ENCODE data around the gene FRRS1L.
"Not testable (repeated sequence)": the region's sequence is repeated elsewhere in the genome, so short reads cannot be mapped to it uniquely, and the experiment has no call there.

Gene FRRS1L

DNA sequence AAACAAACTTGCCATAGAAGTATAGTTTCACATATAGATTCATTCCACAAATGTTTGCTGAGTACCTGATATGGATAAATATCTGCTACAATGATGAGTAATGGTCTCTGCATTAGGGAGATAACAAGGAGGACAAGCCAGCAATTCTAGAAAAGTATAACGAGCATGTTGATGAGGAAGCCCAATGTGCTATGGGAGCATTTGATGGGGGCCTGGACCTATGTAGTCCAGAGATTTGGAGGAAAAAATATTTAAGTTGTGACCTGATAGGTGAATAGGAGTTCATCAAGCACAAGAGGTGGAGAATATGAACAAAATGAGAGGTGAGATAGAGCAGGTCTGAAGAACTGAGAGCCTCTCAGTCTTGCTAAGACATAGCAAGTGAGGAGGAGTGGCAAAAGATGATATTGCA, 32.9 kb downstream of the FRRS1L start:
- no peak overlapping the region for H3K4me3 ChIP-seq (ENCODE audit: low read length)
- H3K27ac ChIP-seq (ENCODE audit: low read length) = no peak overlapping the region
- WGBS (ENCODE audit: insufficient coverage, insufficient read length) = no CpG with 5 or more reads among the region's 1 CpG
- no peaks in the 10 kb centered on the region for H3K9me3 ChIP-seq (ENCODE audit: control insufficient read depth, insufficient read depth, low read length)
- H3K4me1 ChIP-seq (ENCODE audit: control insufficient read depth, insufficient read depth, low read length) = no peaks in the 10 kb centered on the region
- H3K27me3 ChIP-seq (ENCODE audit: control insufficient read depth, insufficient read depth, low read length) = no peaks in the 10 kb centered on the region
- H3K36me3 ChIP-seq (ENCODE audit: control insufficient read depth, insufficient read depth, low read length) = no peaks in the 10 kb centered on the region
- no peak for DNase-seq (ENCODE audit: low read depth, low spot score)

DNA sequence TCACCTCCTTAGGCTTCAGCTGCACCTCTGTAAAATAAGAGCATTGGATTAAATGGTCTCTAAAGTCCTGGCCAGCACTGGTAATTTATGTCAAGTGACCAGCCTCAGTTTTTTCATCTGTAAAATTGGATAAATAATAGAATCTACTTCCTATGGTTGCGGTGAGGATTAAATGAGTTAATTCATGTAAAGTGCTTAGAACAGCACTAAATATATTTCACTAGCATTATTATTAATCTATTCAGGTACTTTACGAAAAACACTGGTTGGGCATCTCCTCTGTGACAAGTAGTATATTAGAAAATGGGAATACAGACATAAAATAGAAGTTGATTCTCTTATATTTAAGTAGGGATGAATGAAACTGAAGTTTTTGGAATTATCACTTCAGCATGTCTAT, 33.5 kb downstream of the FRRS1L start:
- no CpG with 5 or more reads among the region's 2 CpGs for WGBS (ENCODE audit: insufficient coverage, insufficient read length)
- no peaks in the 10 kb centered on the region for H3K4me1 ChIP-seq (ENCODE audit: control insufficient read depth, insufficient read depth, low read length)
- no peaks in the 10 kb centered on the region for H3K9me3 ChIP-seq (ENCODE audit: control insufficient read depth, insufficient read depth, low read length)
- H3K36me3 ChIP-seq (ENCODE audit: control insufficient read depth, insufficient read depth, low read length) = no peaks in the 10 kb centered on the region
- H3K27ac ChIP-seq (ENCODE audit: low read length) = no peak overlapping the region
- H3K27me3 ChIP-seq (ENCODE audit: control insufficient read depth, insufficient read depth, low read length) = no peaks in the 10 kb centered on the region
- no peak overlapping the region for H3K4me3 ChIP-seq (ENCODE audit: low read length)
- no peak for DNase-seq (ENCODE audit: low read depth, low spot score)

DNA sequence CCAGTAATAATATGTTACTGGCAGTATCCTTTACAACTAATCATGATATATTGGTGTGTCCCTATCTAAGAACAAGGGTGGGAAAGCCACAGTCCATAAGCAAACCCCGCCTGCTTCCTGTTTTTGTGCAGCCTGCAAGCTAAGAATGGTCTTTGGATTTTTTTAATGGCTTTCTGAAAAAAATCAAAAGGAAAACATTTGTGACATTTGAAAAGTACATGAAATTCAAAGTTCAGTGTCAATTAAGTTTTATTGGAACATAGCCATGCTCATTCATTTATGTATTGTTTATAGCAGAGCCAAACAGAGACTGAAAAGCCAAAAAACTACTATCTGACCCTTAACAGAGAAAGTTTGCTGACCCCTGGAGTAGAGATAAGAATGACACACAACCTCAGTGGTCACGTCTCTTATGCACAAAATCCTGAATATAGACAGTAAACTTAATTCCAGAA, 34.5 kb downstream of the FRRS1L start:
- no peak overlapping the region for H3K27ac ChIP-seq (ENCODE audit: low read length)
- no CpG with 5 or more reads among the region's 2 CpGs for WGBS (ENCODE audit: insufficient coverage, insufficient read length)
- H3K36me3 ChIP-seq (ENCODE audit: control insufficient read depth, insufficient read depth, low read length) = no peaks in the 10 kb centered on the region

DNA sequence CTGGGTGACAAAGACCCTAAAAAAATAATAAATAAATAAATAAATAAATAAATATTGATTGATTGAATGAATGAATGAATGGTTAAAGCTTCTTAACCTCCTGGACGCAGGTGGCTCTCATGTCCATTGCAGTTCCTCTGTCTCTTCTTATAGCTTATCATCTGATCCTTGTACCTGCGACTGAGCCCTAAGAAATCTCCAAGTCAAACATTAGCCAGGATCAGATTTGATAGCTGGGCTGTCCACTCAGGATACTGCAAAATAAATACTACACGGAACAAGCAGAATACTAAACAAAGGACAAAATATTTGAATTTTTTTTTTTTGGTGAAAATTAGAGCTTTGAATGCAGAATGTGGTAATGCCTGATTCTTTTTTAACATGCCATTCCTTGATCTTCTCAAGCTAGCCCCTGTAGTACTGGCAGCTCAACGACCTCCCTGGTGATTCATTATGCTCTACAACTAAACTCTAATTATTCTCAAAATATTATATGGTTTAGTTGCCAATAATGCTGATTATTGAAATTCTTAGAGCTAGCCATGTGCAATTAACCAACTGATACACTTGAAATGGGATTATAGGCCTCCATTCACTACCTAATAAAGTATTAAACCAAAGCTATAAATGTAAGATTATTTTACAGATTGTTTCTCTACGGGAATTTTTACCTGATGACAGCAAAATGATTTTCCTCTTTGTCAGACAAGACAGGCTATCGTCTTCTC, 37.4 kb downstream of the FRRS1L start:
- H3K27me3 ChIP-seq (ENCODE audit: control insufficient read depth, insufficient read depth, low read length) = no peaks in the 10 kb centered on the region
- no peak overlapping the region for H3K4me3 ChIP-seq (ENCODE audit: low read length)
- H3K4me1 ChIP-seq (ENCODE audit: control insufficient read depth, insufficient read depth, low read length) = no peaks in the 10 kb centered on the region
- H3K36me3 ChIP-seq (ENCODE audit: control insufficient read depth, insufficient read depth, low read length) = no peaks in the 10 kb centered on the region
- WGBS (ENCODE audit: insufficient coverage, insufficient read length) = no CpG with 5 or more reads among the region's 6 CpGs
- H3K27ac ChIP-seq (ENCODE audit: low read length) = no peak overlapping the region
- DNase-seq (ENCODE audit: low read depth, low spot score) = no peak
- no peaks in the 10 kb centered on the region for H3K9me3 ChIP-seq (ENCODE audit: control insufficient read depth, insufficient read depth, low read length)

More for the DNA sequence above, 34.5 kb downstream of the FRRS1L start:
- Histone ChIP-seq H3K27me3 (ENCODE audit: control insufficient read depth, insufficient read depth, low read length) (no peaks in the 10 kb centered on the region), H3K4me3 (ENCODE audit: low read length) (no peak overlapping the region), H3K4me1 (ENCODE audit: control insufficient read depth, insufficient read depth, low read length) (no peaks in the 10 kb centered on the region), H3K9me3 (ENCODE audit: control insufficient read depth, insufficient read depth, low read length) (no peaks in the 10 kb centered on the region)
- DNase-seq (ENCODE audit: low read depth, low spot score) = no peak

DNA sequence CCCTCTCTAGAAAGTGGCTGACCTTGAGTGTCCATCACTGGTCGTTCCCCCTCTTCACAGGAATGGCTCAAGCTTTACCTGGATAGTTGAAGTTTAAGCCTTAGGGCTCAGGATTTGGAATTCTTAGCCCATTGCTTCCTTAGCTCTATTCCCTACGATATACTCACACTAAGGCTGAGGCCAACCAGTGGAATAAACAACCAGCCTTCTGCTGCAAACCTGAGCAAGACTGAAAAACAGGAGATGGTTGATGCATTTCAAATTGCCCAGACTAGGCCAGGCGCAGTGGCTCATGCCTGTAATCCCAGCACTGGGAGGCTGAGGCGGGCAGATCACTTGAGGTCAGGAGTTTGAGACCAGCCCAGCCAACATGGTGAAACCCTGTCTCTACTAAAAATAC, 40.4 kb downstream of the FRRS1L start:
- not testable (repeated sequence) for H3K36me3 ChIP-seq (ENCODE audit: control insufficient read depth, insufficient read depth, low read length)

DNA sequence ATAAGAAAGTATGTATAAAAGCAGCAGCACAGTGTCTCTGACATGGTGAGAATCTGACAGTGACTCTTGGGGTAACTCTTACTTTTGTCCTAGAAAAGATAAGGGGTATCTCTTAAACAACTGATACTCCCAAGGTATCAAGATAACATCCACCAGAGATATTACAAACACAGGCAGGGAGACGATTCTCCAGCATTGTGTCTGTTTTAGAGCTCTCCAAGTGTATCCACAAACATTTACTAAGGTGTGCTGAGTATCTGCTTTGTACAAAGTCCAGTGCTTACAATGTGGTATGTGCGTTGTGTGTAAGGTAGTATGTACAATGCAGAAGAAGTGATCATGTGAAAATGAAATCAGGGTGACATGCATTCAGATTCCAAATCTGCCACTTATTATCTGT, 42.9 kb downstream of the FRRS1L start:
- H3K27me3 ChIP-seq (ENCODE audit: control insufficient read depth, insufficient read depth, low read length) = no peaks in the 10 kb centered on the region
- H3K27ac ChIP-seq (ENCODE audit: low read length) = no peak overlapping the region
- no peak for DNase-seq (ENCODE audit: low read depth, low spot score)
- H3K4me3 ChIP-seq (ENCODE audit: low read length) = no peak overlapping the region
- WGBS (ENCODE audit: insufficient coverage, insufficient read length) = no CpG with 5 or more reads among the region's 2 CpGs
- H3K4me1 ChIP-seq (ENCODE audit: control insufficient read depth, insufficient read depth, low read length) = peaks cover 3% of the 10 kb centered on the region; the same call in 1 of the 2 replicates
- no peaks in the 10 kb centered on the region for H3K9me3 ChIP-seq (ENCODE audit: control insufficient read depth, insufficient read depth, low read length)
- H3K36me3 ChIP-seq (ENCODE audit: control insufficient read depth, insufficient read depth, low read length) = no peaks in the 10 kb centered on the region

More for the DNA sequence above, 40.4 kb downstream of the FRRS1L start:
- not testable (repeated sequence) for DNase-seq (ENCODE audit: low read depth, low spot score); H3K27me3 ChIP-seq (ENCODE audit: control insufficient read depth, insufficient read depth, low read length); H3K4me3 ChIP-seq (ENCODE audit: low read length); H3K27ac ChIP-seq (ENCODE audit: low read length); H3K9me3 ChIP-seq (ENCODE audit: control insufficient read depth, insufficient read depth, low read length); H3K4me1 ChIP-seq (ENCODE audit: control insufficient read depth, insufficient read depth, low read length)
- WGBS (ENCODE audit: insufficient coverage, insufficient read length) = no CpG with 5 or more reads among the region's 4 CpGs

DNA sequence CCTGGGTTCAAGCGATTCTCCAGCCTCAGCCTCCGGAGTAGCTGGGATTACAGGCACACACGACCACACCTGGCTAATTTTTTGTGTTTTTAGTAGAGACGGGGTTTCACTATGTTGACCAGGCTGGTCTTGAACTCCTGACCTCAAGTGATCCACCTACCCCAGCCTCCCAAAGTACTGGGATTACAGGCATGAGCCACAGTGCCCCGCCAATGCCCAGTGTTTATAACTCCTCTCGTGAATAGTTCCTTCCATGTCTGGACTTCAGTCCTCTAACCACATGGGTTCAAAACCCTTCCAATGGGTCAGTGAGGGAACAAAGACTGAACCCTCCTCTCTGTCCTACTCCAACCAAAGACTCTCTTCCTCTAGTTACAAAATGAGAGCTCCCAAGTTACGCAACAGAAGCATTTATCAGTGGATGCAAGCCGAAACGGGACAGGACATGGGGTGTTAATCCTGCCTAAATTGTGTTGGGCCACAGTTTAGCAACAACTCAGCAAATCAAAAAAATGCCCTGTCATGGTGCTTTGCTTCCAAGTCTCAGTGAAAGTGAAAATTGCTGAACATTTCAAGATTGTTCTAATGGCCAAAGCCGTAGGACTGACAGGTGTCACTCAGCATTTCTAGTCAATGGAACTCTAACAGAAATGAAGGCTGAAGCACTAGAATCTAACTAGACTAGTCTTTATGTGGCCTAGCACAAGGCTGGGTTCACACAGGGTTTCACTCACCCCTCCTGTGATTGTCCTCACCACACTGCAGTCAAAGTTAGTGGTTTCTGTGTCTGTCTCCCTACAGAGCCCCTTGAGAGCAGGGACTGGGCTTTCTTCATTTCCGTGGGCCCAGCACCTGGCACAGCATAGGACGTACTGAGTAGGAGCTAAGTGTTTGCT, 44.1 kb downstream of the FRRS1L start:
- H3K4me3 ChIP-seq (ENCODE audit: low read length) = no peak overlapping the region
- H3K36me3 ChIP-seq (ENCODE audit: control insufficient read depth, insufficient read depth, low read length) = no peaks in the 10 kb centered on the region
- no CpG with 5 or more reads among the region's 12 CpGs for WGBS (ENCODE audit: insufficient coverage, insufficient read length)
- DNase-seq (ENCODE audit: low read depth, low spot score) = no peak
- H3K27me3 ChIP-seq (ENCODE audit: control insufficient read depth, insufficient read depth, low read length) = no peaks in the 10 kb centered on the region
- H3K9me3 ChIP-seq (ENCODE audit: control insufficient read depth, insufficient read depth, low read length) = no peaks in the 10 kb centered on the region
- peaks cover 3% of the 10 kb centered on the region; the same call in 1 of the 2 replicates for H3K4me1 ChIP-seq (ENCODE audit: control insufficient read depth, insufficient read depth, low read length)
- no peak overlapping the region for H3K27ac ChIP-seq (ENCODE audit: low read length)

DNA sequence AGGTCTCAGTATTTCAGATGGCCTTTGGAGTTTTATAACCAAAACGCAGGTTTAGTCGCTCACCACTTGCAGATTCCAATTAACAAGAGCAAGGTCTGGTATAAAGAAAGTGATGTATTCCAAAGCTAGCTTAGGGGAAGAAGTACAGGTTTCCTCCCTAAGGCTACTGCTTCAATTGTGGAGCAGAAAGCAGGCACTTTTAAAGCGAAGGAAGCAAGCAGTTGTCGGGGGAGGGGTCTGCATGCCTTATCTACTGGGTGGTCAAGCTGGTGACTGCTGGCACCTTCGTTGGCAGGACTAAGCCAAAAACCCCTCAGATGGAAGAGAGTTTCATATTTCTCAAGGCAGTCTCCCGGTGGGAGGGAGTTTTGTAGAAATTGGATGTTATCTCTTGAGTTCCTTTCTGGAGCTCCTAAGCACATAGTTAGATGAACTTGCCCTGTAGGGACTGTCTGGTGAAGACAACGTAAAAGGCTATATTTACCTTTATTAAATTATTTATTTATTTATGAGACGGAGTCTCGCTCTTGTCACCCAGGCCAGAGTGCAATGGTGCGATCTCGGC, 45.7 kb downstream of the FRRS1L start:
- Histone ChIP-seq H3K36me3 (ENCODE audit: control insufficient read depth, insufficient read depth, low read length) (no peaks in the 10 kb centered on the region), H3K4me3 (ENCODE audit: low read length) (no peak overlapping the region), H3K9me3 (ENCODE audit: control insufficient read depth, insufficient read depth, low read length) (no peaks in the 10 kb centered on the region), H3K27me3 (ENCODE audit: control insufficient read depth, insufficient read depth, low read length) (no peaks in the 10 kb centered on the region), H3K4me1 (ENCODE audit: control insufficient read depth, insufficient read depth, low read length) (peaks cover 3% of the 10 kb centered on the region; the same call in 1 of the 2 replicates), H3K27ac (ENCODE audit: low read length) (no peak overlapping the region)
- no peak for DNase-seq (ENCODE audit: low read depth, low spot score)
- no CpG with 5 or more reads among the region's 11 CpGs for WGBS (ENCODE audit: insufficient coverage, insufficient read length)

DNA sequence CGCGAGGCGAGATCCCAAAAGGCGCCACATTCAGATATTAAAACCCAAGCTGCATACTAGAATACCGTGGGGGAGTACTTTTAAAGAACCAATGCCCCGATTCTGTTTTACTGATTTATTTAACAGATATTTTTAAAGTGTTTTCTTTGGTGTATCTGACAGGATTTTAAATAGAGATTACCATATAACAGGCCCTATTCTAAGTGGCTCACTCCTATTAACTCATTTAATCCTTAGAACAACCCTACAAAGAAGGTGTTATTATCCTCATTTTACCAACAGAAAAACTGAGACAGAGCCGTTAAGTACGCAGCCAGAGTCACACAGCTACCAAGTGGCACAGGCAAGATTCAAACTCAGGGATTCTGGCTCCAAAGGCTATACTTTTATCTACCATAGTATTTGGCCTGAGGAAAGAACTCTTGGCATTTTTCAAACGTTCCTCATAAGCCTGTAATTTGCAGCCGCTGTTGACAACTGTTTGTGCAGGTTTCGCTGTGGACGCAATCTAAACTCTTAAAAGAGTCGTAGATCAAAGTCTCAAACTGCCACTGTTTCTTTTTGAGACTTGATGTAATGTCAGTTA, 46.8 kb downstream of the FRRS1L start:
- no CpG with 5 or more reads among the region's 13 CpGs for WGBS (ENCODE audit: insufficient coverage, insufficient read length)
- H3K4me1 ChIP-seq (ENCODE audit: control insufficient read depth, insufficient read depth, low read length) = peaks cover 3% of the 10 kb centered on the region; the same call in 1 of the 2 replicates
- H3K4me3 ChIP-seq (ENCODE audit: low read length) = no peak overlapping the region; the same call in 1 of the 2 replicates
- H3K36me3 ChIP-seq (ENCODE audit: control insufficient read depth, insufficient read depth, low read length) = no peaks in the 10 kb centered on the region
- no peaks in the 10 kb centered on the region for H3K9me3 ChIP-seq (ENCODE audit: control insufficient read depth, insufficient read depth, low read length)
- DNase-seq (ENCODE audit: low read depth, low spot score) = no peak
- no peak overlapping the region for H3K27ac ChIP-seq (ENCODE audit: low read length)
- no peaks in the 10 kb centered on the region for H3K27me3 ChIP-seq (ENCODE audit: control insufficient read depth, insufficient read depth, low read length)

Measured in iPS DF 6.9 (cell line).